SK-N-MC (cell line): Measurements from ENCODE around the gene ADAMTS4.

Source experiments
- EZH2 ChIP-seq: fragments of 200-600 bp; sonication (generic); IDR thresholded peaks from one replicate; pipeline ENCODE4 v1.6.1; 2017; ENCODE audit warnings: antibody characterized with exemption
- POLR2AphosphoS5 ChIP-seq: IDR thresholded peaks from 2 replicates; pipeline ENCODE4 v1.6.1; 2012; ENCODE audit warnings: mild to moderate bottlenecking, low read depth, low read length, borderline replicate concordance

- TF ChIP-seq EZH2 (no peak), POLR2AphosphoS5 (peak; percentile 74; the same call in 1 of the 2 replicates)
Observed at GRCh38 chr1:161165742-161166668, 32.8 kb downstream of the ADAMTS4 start, which contains the start of gene PPOX.
